ENCODE data around the gene TLCD1.
A peak's percentile ranks its signal among the peaks of the same experiment; 100 is the strongest.
"Not testable (repeated sequence)": the region's sequence is repeated elsewhere in the genome, so short reads cannot be mapped to it uniquely, and the experiment has no call there.

Gene TLCD1

DNA sequence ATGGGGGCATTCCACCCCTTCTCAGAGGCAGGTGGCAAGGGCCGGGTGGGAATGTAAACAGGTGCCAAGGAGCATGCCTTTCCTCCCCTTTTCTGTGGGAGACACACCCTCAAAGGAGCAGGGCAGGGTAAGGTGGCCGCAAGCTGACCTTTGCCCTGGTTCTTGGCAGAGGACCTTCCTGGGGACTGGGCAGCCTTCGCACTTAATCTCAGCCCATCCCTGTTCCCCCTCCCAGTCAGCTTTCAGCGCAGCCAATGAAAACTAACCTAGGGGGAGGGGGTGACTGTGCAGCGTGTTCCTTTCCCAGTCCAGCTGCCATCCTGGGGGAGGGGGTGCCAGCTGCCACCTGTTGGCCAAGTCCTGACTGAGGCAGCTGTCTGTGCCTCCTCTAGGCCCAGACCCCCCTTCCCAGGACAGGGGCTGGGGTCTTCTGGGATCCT lies 20.6 kb upstream of the TLCD1 start:
- no peak for DNase-seq

DNA sequence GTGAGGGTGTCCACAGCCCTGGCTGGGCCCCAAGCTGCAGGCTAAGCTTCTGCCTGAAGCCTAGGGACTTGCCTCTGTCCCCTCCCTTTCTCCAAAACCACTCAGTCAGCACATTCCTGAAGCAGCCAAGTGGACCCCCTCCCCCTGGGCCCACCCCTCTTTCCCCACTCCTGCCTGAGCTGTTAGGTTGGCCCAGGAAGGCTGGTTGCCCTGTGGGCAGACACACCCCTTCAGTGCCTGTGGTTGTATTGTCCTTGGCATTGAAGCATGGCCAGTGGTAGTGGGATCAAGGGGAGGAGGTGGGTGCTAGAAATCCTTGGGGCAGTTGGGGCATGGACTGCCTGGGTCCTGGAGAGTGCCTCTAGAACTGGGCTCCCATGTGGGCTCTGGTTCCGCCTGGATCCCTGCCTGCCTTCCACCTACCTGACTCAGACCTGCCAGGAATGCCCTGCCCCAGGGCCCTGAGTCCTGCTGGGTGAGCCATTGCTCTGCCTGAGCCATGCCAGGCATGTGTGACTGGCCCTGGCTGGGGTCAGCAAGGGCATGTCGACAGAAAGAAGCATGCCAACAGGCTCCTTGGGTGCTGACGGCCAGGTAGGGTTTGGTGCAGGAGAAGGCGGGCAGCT lies 19.9 kb upstream of the TLCD1 start:
- no peak for DNase-seq

DNA sequence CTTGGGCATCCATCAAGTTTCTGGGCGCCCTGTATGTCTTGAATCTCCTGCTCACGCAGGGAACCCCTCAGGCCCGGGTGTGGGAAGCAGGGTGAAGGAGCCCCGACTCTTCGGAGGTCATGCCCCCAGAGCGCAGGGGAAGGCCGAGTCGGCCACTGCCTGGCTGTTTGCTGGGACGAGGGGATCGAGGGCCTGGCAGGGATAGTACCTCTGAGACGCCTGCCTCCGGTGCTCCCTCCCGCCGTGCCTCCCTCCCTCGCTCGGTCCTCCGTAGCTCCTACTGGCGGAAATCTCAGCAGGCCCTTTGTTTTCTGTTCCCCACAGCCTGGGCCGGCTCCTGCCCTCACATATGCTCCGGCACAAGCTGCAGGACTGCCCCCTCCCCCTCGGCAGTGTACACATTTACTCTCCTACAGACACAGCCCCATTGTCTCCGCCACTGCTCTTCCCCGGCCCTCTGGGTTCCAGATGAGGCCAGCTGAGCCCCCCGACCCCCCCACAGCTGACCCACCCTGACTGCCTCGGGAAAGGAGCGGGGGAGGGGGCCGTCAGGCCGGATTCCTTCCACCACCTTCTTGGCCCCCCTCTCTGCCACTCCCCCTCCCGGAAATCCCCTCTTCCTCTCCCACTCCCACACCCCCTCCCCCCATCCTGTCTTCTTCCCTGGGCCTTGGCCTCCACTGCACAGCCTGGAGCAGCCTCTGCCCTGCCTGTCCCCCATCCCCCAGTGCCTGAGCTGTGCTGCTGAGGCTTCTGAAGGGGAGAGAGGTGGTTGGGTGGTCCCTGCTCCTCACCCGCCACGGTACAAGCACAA lies 19.1 kb upstream of the TLCD1 start:
- peak in 1 of 2 donors; percentile 46 for DNase-seq

DNA sequence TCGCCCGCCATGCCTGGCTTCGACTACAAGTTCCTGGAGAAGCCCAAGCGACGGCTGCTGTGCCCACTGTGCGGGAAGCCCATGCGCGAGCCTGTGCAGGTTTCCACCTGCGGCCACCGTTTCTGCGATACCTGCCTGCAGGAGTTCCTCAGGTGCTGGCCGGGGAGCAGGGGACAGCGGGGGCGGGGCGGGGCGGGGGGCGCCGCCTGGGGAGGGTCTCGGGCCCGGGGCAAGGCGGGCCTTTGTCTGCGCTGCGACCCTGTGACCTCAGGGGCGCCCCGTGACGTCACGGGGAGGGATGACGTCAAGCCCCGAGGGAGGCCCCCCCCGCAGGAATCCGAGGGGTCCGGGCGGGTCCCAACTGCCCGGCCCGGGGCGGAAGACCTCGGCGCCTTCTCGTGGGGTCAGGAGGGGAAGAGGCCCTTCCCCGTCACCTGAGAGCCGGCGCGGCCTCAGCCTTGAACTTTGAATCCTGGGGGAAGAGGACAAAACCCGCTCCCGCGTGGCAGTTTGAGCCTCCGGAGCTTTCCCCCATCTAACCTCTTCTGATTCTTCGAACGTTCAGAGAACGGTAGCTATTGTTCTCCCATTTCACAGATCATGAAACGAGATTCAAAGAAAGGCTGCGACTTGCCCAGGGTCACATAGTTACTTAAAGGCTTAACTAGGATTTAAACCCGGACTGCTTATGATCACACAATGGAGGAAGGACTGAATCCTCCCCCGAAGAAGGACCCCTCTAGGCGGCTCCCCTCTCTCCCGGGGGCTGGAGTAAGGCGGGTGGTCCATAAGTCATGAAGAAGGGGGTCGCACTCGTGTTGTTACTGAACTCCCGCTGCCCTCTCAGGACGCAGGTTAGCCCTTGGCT lies 18.3 kb upstream of the TLCD1 start:
- DNase-seq, result peak; percentile 71 to 79

GRCh38 chr17:28743243-28744103 lies 17.4 kb upstream of the TLCD1 start, which contains the start of gene TRAF4:
TSS of gene TRAF4 (plus strand) at chr17:28744011. CDS start at chr17:28744113, 102 bp downstream.
- DNase-seq, result peak; percentile 78 to 80

DNA sequence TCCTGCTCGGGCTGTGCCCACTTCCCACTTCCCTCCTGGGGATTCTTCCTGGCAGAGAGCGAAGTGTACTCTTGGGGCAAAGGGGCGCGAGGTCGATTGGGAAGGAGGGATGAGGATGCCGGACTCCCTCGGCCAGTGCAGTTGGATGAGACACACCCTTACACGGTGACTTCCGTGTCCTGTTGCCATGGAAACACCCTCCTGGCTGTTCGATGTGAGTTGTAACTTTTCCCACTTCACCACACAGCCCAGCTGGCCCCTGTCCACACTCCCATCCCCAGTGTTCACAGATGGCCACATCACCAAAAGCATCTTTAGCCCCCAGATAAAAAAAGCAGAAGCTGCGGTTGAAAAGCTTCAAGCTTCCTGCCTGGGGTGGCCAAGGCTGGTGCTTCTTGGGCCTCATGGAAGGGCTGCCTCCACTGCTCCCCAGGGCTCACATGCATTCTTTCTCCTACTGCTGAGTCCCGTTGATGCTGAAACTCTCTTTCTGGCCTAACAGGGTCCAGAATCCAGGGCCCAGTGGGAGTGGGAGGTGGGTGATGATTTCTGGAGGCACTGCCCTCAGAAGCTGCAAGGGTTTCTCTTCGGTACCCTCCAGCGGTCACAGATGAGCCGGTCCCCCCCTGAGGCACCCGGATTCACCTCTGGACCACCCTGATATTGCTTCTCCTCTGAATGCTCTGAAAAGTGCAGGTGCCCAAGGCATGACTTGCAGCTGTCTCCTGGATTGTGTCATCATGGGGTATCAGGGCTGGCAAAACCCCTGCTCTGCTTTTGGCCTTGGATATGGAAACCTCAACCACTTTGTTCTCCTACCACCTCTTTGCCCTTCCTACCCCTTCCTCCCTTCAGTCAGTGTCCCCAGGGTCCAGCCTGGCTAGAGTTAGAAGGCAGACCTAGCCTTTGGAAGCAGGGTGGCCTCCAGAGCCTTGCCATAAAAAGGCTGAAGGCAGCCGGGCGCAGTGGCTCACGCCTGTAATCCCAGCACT lies 15.6 kb upstream of the TLCD1 start:
- peak in 1 of 2 donors; percentile 60 for DNase-seq

DNA sequence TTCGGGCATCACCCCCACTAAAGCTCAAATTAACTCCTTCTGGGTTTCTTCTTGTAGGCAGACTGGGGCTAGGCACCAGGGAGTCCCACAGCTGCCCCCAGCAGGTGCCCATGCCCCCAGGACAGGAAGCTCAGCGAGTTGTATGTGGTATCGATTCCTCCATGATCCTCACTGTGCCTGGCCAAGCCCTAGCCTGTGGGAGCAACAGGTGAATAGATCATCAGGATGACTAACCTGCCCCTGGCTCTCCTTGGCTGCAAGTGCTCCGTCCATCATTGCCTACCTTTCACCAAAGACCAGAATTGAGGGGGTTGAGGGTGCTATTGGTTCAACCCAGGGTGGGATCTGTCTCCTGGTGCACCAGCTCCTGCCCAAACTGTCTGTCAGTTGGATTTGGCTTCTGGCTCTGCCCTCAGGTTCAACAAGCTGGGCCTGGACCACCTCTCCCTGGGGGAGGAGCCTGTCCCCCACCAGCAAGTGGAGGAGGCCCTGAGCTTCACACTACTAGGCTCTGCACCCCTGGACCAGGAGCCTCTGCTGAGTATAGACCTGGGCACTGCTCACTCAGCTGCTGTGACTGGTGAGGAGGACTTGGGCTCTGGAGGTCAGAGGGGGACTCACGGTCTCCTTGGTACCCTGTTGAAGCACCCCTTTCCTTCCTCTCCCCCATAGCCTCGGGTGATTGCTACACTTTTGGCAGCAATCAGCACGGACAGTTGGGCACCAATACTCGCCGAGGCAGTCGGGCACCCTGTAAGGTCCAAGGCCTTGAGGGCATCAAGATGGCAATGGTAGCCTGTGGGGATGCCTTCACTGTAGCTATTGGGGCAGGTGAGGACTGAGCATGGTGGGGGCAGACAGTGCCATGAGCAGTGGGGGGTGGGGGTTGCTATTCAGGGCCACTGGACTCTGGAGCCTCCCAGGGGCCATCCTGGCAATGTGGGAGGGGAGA lies 14.6 kb upstream of the TLCD1 start:
- DNase-seq, result no peak

DNA sequence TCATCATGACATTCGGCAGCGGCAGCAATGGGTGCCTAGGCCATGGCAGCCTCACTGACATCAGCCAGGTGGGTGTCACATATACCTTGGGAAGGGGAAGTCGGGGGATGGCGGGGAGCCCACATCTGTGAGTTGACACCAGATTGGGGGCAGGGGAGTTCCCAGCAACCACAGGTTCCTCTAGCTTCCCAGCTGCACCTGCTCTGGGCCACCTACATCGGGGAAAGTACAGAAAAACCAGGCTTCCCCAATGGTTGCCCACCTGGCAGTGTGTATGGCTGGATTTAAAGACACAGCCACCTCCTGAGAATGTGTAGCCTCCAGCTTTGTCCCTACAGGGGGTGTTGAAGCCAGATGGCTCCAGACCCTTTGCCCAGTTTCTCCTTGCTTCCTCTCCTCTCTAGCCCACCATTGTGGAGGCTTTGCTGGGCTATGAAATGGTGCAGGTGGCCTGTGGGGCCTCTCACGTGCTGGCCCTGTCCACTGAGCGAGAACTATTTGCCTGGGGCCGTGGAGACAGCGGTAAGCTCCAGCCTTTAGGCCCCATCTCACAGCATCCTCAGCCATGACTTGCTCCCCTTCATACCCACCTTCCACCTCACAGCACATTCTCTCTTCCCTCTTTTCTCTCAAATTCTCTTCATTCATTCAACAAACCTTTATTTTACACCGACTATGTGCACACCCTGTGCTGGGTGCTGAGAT lies 12.8 kb upstream of the TLCD1 start:
- DNase-seq, result peak; percentile 69 to 87

DNA sequence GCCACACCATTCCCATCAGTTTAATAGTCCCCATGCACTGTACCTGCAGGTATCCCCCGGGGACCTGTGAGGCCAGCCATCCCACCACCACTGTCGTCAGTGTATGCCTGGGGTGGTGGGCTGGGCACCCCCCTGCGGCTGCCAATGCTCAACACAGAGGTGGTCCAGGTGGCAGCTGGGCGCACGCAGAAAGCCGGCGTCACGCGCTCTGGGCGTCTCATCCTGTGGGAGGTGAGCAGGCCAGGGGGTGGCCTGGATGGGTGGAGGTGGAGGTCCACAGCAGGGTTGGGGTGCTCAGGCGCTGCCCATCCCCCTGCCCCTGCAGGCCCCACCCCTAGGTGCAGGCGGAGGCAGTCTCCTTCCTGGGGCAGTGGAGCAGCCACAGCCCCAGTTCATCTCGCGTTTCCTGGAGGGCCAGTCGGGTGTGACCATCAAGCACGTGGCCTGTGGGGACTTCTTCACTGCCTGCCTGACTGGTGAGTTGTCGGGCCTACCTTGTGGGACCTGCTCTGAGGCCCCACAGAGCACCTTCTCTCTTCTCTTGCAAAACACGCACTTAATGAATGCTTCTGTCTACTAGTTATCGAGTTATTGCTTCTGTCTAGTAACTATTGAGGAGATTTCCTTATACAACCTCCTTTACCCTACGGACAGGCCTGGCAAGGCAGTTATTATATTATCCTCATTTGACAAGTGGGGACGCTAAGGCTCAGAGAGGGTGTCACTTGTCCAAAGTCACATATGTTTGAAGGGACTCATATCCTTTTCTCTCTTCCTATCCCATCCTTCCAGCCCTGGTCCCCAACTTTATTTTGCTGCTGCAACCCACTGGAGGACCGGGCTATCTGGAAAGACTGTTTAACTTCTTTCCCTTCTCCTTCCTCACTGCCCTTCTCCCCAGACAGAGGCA lies 12.0 kb upstream of the TLCD1 start:
- DNase-seq, result peak in 1 of 2 donors; percentile 83

- DNase-seq, result no peak
Measured at GRCh38 chr17:28737316-28737715, 11.3 kb upstream of the TLCD1 start.

- not testable (repeated sequence) for DNase-seq
Measured at GRCh38 chr17:28735913-28736769, 10.1 kb upstream of the TLCD1 start.

- DNase-seq, result no peak
Measured at GRCh38 chr17:28735242-28735722, 9.2 kb upstream of the TLCD1 start.

- DNase-seq, result no peak
Measured at GRCh38 chr17:28734712-28735241, 8.7 kb upstream of the TLCD1 start.

- DNase-seq, result no peak
Measured at GRCh38 chr17:28733346-28733745, 7.3 kb upstream of the TLCD1 start.

GRCh38 chr17:28729950-28730330 lies 3.9 kb upstream of the TLCD1 start:
- no peak for DNase-seq
